GM23338 (cell line): ENCODE data around the gene SPRED3. TPM values are rescaled to one million over a fixed set of nuclear protein-coding genes. Genes with fewer than 3 reads are reported as not detected.

Experiments used
- ATAC-seq: fragments of 200-7000 bp; cut with Tn5 transposase; 3 replicates; pipeline ENCODE4 v1.9.1; 2020
- DNase-seq: peaks from one replicate; pipeline ENCODE4 v3.0.0-alpha.2; 2015; ENCODE audit warnings: low spot score
- H2AFZ ChIP-seq: fragments of 200-600 bp; sonication (generic); 2 replicates; pipeline ENCODE4 v1.8.0; 2016; ENCODE audit warnings: antibody characterized with exemption, mild to moderate bottlenecking, moderate library complexity
- H3F3A ChIP-seq: fragments of 200-600 bp; sonication (generic); replicated peaks from 2 replicates; pipeline ENCODE4 v1.8.0; 2017; ENCODE audit warnings: antibody characterized with exemption, mixed run types, low read depth
- H3K27ac ChIP-seq: fragments of 200-600 bp; sonication (generic); 2 replicates; pipeline ENCODE4 v1.6.1; 2016; ENCODE audit warnings: low read depth
- H3K27me3 ChIP-seq: fragments of 200-600 bp; sonication (generic); 2 replicates; pipeline ENCODE4 v1.8.0; 2016; ENCODE audit warnings: mild to moderate bottlenecking, mixed run types, moderate library complexity; ENCODE audit not compliant: insufficient read depth
- H3K36me3 ChIP-seq: fragments of 200-600 bp; sonication (generic); 2 replicates; pipeline ENCODE4 v1.8.0; 2016; ENCODE audit warnings: mild to moderate bottlenecking; ENCODE audit not compliant: insufficient read depth
- H3K4me1 ChIP-seq: fragments of 200-600 bp; sonication (generic); 2 replicates; pipeline ENCODE4 v1.8.0; 2016; ENCODE audit warnings: mild to moderate bottlenecking, moderate library complexity; ENCODE audit not compliant: insufficient read depth
- H3K4me2 ChIP-seq: fragments of 200-600 bp; sonication (generic); 2 replicates; pipeline ENCODE4 v1.7.1; 2017; ENCODE audit warnings: mixed run types
- H3K4me3 ChIP-seq: fragments of 200-600 bp; sonication (generic); 2 replicates; pipeline ENCODE4 v1.6.1; 2016; ENCODE audit warnings: mixed run types
- H3K79me2 ChIP-seq: fragments of 200-600 bp; sonication (generic); replicated peaks from 2 replicates; pipeline ENCODE4 v1.8.0; 2017; ENCODE audit warnings: mild to moderate bottlenecking; ENCODE audit not compliant: insufficient read depth
- H3K9me2 ChIP-seq: fragments of 200-600 bp; sonication (generic); 2 replicates; pipeline ENCODE4 v1.8.0; 2017; ENCODE audit not compliant: insufficient read depth
- H4K20me1 ChIP-seq: fragments of 200-600 bp; sonication (generic); replicated peaks from 2 replicates; pipeline ENCODE4 v1.8.0; 2017; ENCODE audit warnings: mild to moderate bottlenecking; ENCODE audit not compliant: insufficient read depth
- H3K27ac Mint-ChIP-seq: 2 replicates; pipeline ENCODE4 v1.8.0; 2020; ENCODE audit warnings: inconsistent platforms, mild to moderate bottlenecking, moderate library complexity, mixed read lengths
- H3K27me3 Mint-ChIP-seq: 3 replicates; pipeline ENCODE4 v1.8.0; 2022; ENCODE audit warnings: low read depth, mild to moderate bottlenecking, moderate library complexity, mixed read lengths, inconsistent platforms; ENCODE audit not compliant: insufficient read depth, poor library complexity
- H3K36me3 Mint-ChIP-seq: 3 replicates; pipeline ENCODE4 v1.8.0; 2021; ENCODE audit warnings: low read depth, mild to moderate bottlenecking, inconsistent platforms, moderate library complexity, mixed read lengths
- H3K4me1 Mint-ChIP-seq: 3 replicates; pipeline ENCODE4 v1.8.0; 2020; ENCODE audit warnings: mild to moderate bottlenecking, inconsistent platforms, mixed read lengths
- H3K4me3 Mint-ChIP-seq: 3 replicates; pipeline ENCODE4 v1.8.0; 2021; ENCODE audit warnings: moderate library complexity, mild to moderate bottlenecking, inconsistent platforms, mixed read lengths
- H3K9me3 Mint-ChIP-seq: 3 replicates; pipeline ENCODE4 v1.8.0; 2020; ENCODE audit warnings: moderate library complexity, mild to moderate bottlenecking, inconsistent platforms, mixed read lengths
- CTCF ChIP-seq, 2 experiments: fragments of 200-600 bp in 1 of 2; sonication (generic) in 1 of 2; conservative IDR thresholded peaks; 2 replicates each; pipeline versions ENCODE4 v1.5.1 to v1.6.1; 2016 to 2017; ENCODE audit warnings: antibody characterized with exemption in 2 of 2, low read depth in 2 of 2, mild to moderate bottlenecking in 2 of 2, moderate library complexity in 1 of 2
- EZH2phosphoT487 ChIP-seq: fragments of 200-600 bp; sonication (generic); IDR thresholded peaks from one replicate; pipeline ENCODE4 v1.8.1; 2018; ENCODE audit warnings: antibody characterized with exemption; ENCODE audit not compliant: unreplicated experiment
- NANOG ChIP-seq: IDR thresholded peaks from 2 replicates; pipeline ENCODE4 v1.6.1; 2016; ENCODE audit warnings: antibody characterized with exemption, borderline replicate concordance
- STAT1 ChIP-seq: IDR thresholded peaks from one replicate; pipeline ENCODE4 v1.6.1; 2016; ENCODE audit warnings: antibody characterized with exemption; ENCODE audit not compliant: unreplicated experiment
- ZNF331 ChIP-seq: fragments of 250-450 bp; sonication (Bioruptor Pico); IDR thresholded peaks from 2 replicates; pipeline ENCODE4 v1.5.0; 2020; ENCODE audit warnings: low read depth, mild to moderate bottlenecking, moderate library complexity
- ZNF462 ChIP-seq: fragments of 250-450 bp; sonication (Bioruptor Pico); IDR thresholded peaks from 2 replicates; pipeline ENCODE4 v1.5.0; 2020; ENCODE audit warnings: mild to moderate bottlenecking, moderate library complexity
- polyA plus RNA-seq: library from polyadenylated mRNA; unstranded; fragments of >200 nt; fragmentation: Nextera tagmentation; extraction: Ambion mirVana; gene quantifications from 2 replicates; pipeline ENCODE4 v1.2.1, GENCODE V29; 2016
- total RNA-seq: library from RNA; depleted of rRNA; stranded (reverse); fragments of >200 nt; shearing (Covaris generic); gene quantifications from 2 replicates; pipeline ENCODE4 v1.2.3, GENCODE V29; 2014

Gene SPRED3
- total and polyA plus RNA-seq, 2 experiments from 2014 or later: 3.9 to 11.6 TPM

GRCh38 chr19:38381138-38381537 is 7.4 kb upstream of the SPRED3 start:
- DNase-seq: no peak
- Histone ChIP-seq H3K36me3 (peaks cover 20% of the 10 kb centered on the region), H3K9me2 (no peaks in the 10 kb centered on the region), H3K4me2 (no peak overlapping the region), H2AFZ (no peak overlapping the region), H3K4me3 (no peak overlapping the region), H3K27me3 (peaks cover 14% of the 10 kb centered on the region), H3K79me2 (peaks cover 16% of the 10 kb centered on the region), H3K4me1 (peaks cover 3% of the 10 kb centered on the region), H3K27ac (no peak overlapping the region), H4K20me1 (peaks cover 14% of the 10 kb centered on the region), H3F3A (peaks cover 15% of the 10 kb centered on the region)
- H3K27me3 Mint-ChIP-seq: peaks cover 22% of the 10 kb centered on the region
- no peak for ATAC-seq
- peaks cover 13% of the 10 kb centered on the region for H3K4me1 Mint-ChIP-seq
- no peaks in the 10 kb centered on the region; the same call in 2 of the 3 replicates for H3K9me3 Mint-ChIP-seq
- no peak overlapping the region for H3K4me3 Mint-ChIP-seq
- H3K27ac Mint-ChIP-seq: no peak overlapping the region
- peaks cover 52% of the 10 kb centered on the region for H3K36me3 Mint-ChIP-seq
- TF ChIP-seq ZNF331 (CRISPR knock-in tag) (no peak), CTCF (conservative IDR thresholded peaks at IDR 0.05; ENCODE audit: low read depth in 2 of 2) (no peak), ZNF462 (CRISPR knock-in tag) (no peak), EZH2phosphoT487 (no peak), NANOG (no peak), STAT1 (no peak)
